A549 (cell line): ENCODE data around the gene DAB1.

Experiments used
- CHD2 ChIP-seq: fragments of 150-350 bp; IDR thresholded peaks from 2 replicates; pipeline ENCODE4 v1.6.1; 2014; ENCODE audit warnings: low read length; ENCODE audit not compliant: partially characterized antibody
- CTCF ChIP-seq: fragments of >200 bp; sonication (Bioruptor Twin); formaldehyde crosslinking; IDR thresholded peaks from 3 replicates; pipeline ENCODE4 v1.5.1; 2016
- EHMT2 ChIP-seq: fragments of 200-600 bp; sonication (generic); IDR thresholded peaks from 2 replicates; pipeline ENCODE4 v1.6.1; 2016; ENCODE audit warnings: antibody characterized with exemption, low read depth, mild to moderate bottlenecking, moderate library complexity
- ELK1 ChIP-seq: fragments of 150-350 bp; IDR thresholded peaks from 2 replicates; pipeline ENCODE4 v1.6.1; 2014; ENCODE audit warnings: low read depth, mild to moderate bottlenecking, low read length
- FOSB ChIP-seq: fragments of 250-450 bp; sonication (Bioruptor Pico); IDR thresholded peaks from 2 replicates; pipeline ENCODE4 v1.5.0; 2020; ENCODE audit warnings: mild to moderate bottlenecking, moderate library complexity
- HDAC2 ChIP-seq: fragments of 200-600 bp; sonication (generic); IDR thresholded peaks from 2 replicates; pipeline ENCODE4 v1.6.1; 2016
- HOXA7 ChIP-seq: fragments of 250-450 bp; sonication (Bioruptor Pico); IDR thresholded peaks from 2 replicates; pipeline ENCODE4 v1.5.0; 2020; ENCODE audit warnings: mild to moderate bottlenecking, moderate library complexity
- MYC ChIP-seq: IDR thresholded peaks from 2 replicates; pipeline ENCODE4 v1.6.1; 2012; ENCODE audit warnings: mild to moderate bottlenecking, inconsistent platforms, low read length, improper control_type of control experiment, borderline replicate concordance
- POLR2A ChIP-seq: IDR thresholded peaks from 2 replicates; pipeline ENCODE4 v1.6.1; 2012; ENCODE audit warnings: mild to moderate bottlenecking, low read length
- ZSCAN20 ChIP-seq: fragments of 250-450 bp; sonication (Bioruptor Pico); IDR thresholded peaks from 2 replicates; pipeline ENCODE4 v1.8.0; 2022; ENCODE audit warnings: mild to moderate bottlenecking, moderate library complexity

- no peak for TF ChIP-seq ELK1
- no peak for TF ChIP-seq ZSCAN20 (CRISPR knock-in tag)
- no peak for TF ChIP-seq CTCF
- TF ChIP-seq EHMT2: no peak
- no peak for TF ChIP-seq CHD2
- TF ChIP-seq POLR2A: no peak
- TF ChIP-seq FOSB: no peak
- no peak for TF ChIP-seq HDAC2
- no peak for TF ChIP-seq MYC
- TF ChIP-seq HOXA7 (CRISPR knock-in tag): no peak
Observed at GRCh38 chr1:57127976-57128375, 295.9 kb downstream of the DAB1 start.
